ENCODE measurements around the gene CCNE1. TPM values are rescaled to one million over a fixed set of nuclear protein-coding genes. Genes with fewer than 3 reads are reported as not detected.

The CCNE1 gene
- total and polyA plus RNA-seq, 2 experiments from 2014 or later, result 26.1 to 38.3 TPM

DNA sequence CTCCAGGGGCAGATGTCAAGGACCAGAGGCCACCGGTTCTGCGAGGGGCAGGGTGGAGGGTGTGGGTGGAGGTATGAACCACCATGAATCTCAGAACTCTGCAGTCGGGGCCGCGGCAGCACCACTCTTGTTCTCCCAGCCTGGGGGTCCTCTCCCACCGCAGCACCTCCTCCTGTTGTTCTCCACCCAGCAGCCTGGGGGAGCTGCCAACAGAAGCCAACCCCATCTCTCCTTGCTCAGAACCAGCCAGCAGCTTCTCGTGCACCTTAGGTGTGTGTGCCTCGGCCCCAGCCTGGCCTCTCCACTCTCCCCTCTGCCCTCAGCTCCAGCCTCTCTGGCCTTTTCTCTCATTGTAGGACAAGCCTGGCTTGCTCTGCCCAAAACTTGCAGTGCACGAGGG lies 31.9 kb upstream of the CCNE1 start:
- H3K4me2 ChIP-seq, result no peak overlapping the region
- ATAC-seq, result peak; percentile 90
- Mint-ChIP-seq H3K4me3 (no peak overlapping the region), H3K27ac (no peak overlapping the region; the same call in 1 of the 2 replicates), H3K27me3 (ENCODE audit: insufficient read depth, low read depth, poor library complexity) (peaks cover 13% of the 10 kb centered on the region), H3K9me3 (no peaks in the 10 kb centered on the region), H3K36me3 (ENCODE audit: low read depth) (no peaks in the 10 kb centered on the region; the same call in 2 of the 3 replicates), H3K4me1 (peaks cover 13% of the 10 kb centered on the region)
- no peaks in the 10 kb centered on the region for H3K79me2 ChIP-seq (replicated peaks; ENCODE audit: insufficient read depth)
- no peak overlapping the region for H3K4me3 ChIP-seq
- DNase-seq (ENCODE audit: low spot score), result peak; percentile 63
- no peaks in the 10 kb centered on the region for H3K36me3 ChIP-seq (ENCODE audit: insufficient read depth)
- H3F3A ChIP-seq (replicated peaks; ENCODE audit: low read depth), result no peaks in the 10 kb centered on the region
- no peak overlapping the region for H3K27ac ChIP-seq (ENCODE audit: low read depth)
- no peaks in the 10 kb centered on the region for H4K20me1 ChIP-seq (replicated peaks; ENCODE audit: insufficient read depth)
- H2AFZ ChIP-seq, result peak overlapping the region; percentile 90
- H3K4me1 ChIP-seq (ENCODE audit: insufficient read depth), result no peaks in the 10 kb centered on the region
- H3K9me2 ChIP-seq (ENCODE audit: insufficient read depth), result no peaks in the 10 kb centered on the region
- TF ChIP-seq, protein P1, sequence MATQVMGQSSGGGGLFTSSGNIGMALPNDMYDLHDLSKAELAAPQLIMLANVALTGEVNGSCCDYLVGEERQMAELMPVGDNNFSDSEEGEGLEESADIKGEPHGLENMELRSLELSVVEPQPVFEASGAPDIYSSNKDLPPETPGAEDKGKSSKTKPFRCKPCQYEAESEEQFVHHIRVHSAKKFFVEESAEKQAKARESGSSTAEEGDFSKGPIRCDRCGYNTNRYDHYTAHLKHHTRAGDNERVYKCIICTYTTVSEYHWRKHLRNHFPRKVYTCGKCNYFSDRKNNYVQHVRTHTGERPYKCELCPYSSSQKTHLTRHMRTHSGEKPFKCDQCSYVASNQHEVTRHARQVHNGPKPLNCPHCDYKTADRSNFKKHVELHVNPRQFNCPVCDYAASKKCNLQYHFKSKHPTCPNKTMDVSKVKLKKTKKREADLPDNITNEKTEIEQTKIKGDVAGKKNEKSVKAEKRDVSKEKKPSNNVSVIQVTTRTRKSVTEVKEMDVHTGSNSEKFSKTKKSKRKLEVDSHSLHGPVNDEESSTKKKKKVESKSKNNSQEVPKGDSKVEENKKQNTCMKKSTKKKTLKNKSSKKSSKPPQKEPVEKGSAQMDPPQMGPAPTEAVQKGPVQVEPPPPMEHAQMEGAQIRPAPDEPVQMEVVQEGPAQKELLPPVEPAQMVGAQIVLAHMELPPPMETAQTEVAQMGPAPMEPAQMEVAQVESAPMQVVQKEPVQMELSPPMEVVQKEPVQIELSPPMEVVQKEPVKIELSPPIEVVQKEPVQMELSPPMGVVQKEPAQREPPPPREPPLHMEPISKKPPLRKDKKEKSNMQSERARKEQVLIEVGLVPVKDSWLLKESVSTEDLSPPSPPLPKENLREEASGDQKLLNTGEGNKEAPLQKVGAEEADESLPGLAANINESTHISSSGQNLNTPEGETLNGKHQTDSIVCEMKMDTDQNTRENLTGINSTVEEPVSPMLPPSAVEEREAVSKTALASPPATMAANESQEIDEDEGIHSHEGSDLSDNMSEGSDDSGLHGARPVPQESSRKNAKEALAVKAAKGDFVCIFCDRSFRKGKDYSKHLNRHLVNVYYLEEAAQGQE (IDR thresholded peaks at IDR 0.05; ENCODE audit: unreplicated experiment), result no peak
- TF ChIP-seq, protein P2, sequence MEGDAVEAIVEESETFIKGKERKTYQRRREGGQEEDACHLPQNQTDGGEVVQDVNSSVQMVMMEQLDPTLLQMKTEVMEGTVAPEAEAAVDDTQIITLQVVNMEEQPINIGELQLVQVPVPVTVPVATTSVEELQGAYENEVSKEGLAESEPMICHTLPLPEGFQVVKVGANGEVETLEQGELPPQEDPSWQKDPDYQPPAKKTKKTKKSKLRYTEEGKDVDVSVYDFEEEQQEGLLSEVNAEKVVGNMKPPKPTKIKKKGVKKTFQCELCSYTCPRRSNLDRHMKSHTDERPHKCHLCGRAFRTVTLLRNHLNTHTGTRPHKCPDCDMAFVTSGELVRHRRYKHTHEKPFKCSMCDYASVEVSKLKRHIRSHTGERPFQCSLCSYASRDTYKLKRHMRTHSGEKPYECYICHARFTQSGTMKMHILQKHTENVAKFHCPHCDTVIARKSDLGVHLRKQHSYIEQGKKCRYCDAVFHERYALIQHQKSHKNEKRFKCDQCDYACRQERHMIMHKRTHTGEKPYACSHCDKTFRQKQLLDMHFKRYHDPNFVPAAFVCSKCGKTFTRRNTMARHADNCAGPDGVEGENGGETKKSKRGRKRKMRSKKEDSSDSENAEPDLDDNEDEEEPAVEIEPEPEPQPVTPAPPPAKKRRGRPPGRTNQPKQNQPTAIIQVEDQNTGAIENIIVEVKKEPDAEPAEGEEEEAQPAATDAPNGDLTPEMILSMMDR (conservative IDR thresholded peaks at IDR 0.05; ENCODE audit: low read depth in 2 of 2), result peak in 1 of 2 experiments; percentile 59; a peak in 3 of 4 replicates
- H3K27me3 ChIP-seq (ENCODE audit: insufficient read depth), result no peaks in the 10 kb centered on the region

DNA sequence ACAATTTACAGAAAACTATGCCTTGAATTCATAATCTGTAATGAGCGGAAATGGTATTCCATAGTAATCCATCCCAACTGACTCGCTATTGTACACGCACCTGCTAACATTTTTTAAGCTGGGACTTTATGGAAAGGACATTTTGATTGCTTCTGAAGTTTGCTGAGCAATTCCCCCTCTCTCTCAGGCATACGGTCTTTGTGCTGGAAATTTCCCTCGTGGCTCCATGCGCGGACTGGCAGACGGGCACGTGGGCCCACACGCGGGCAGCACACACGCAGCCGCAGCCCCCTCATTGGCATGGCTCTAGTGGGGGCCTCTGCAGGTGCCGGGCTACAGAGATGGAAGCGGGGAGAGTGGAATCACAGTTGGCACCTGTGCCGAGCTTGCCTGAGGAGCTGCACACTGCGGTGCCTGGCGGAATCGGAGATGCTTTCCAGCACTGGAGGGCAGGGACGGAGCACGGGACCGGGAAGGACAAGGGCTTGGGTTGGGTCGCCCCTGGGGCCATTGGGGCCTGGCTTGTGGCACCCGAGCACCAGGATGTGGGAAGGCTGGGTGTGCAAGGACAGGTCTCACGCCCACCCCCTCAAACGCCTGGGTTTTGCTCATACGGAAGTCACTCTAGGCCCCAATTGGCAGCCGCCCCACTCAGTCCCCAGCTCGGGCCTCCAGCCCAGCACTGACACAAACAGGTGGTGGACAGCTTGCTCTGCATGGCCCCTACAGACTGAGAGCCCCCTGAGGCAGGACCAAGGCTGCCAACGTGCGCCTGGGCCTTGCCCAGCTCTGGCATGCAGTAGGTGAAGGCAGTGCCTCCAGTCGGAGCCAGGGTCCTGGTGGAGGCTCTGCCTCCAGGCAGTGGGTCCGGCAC lies 30.2 kb upstream of the CCNE1 start:
- Histone ChIP-seq H4K20me1 (replicated peaks; ENCODE audit: insufficient read depth) (no peaks in the 10 kb centered on the region), H3F3A (replicated peaks; ENCODE audit: low read depth) (no peaks in the 10 kb centered on the region), H3K36me3 (ENCODE audit: insufficient read depth) (no peaks in the 10 kb centered on the region), H3K4me1 (ENCODE audit: insufficient read depth) (no peaks in the 10 kb centered on the region), H3K4me3 (no peak overlapping the region), H3K9me2 (ENCODE audit: insufficient read depth) (no peaks in the 10 kb centered on the region), H3K4me2 (no peak overlapping the region), H3K79me2 (replicated peaks; ENCODE audit: insufficient read depth) (no peaks in the 10 kb centered on the region), H3K27me3 (ENCODE audit: insufficient read depth) (no peaks in the 10 kb centered on the region), H3K27ac (ENCODE audit: low read depth) (no peak overlapping the region), H2AFZ (no peak overlapping the region; the same call in 1 of the 2 replicates)
- TF ChIP-seq JUNB (IDR thresholded peaks at IDR 0.05; ENCODE audit: unreplicated experiment) (no peak), STAT1 (IDR thresholded peaks at IDR 0.05; ENCODE audit: unreplicated experiment) (no peak)
- DNase-seq (ENCODE audit: low spot score), result no peak
- no peak for ATAC-seq
- H3K4me1 Mint-ChIP-seq, result peaks cover 4% of the 10 kb centered on the region; the same call in 2 of the 3 replicates
- no peak overlapping the region for H3K27ac Mint-ChIP-seq
- H3K4me3 Mint-ChIP-seq, result no peak overlapping the region
- no peaks in the 10 kb centered on the region; the same call in 2 of the 3 replicates for H3K36me3 Mint-ChIP-seq (ENCODE audit: low read depth)
- peaks cover 10% of the 10 kb centered on the region for H3K27me3 Mint-ChIP-seq (ENCODE audit: insufficient read depth, low read depth, poor library complexity)
- H3K9me3 Mint-ChIP-seq, result no peaks in the 10 kb centered on the region
